VCaP (cell line): ENCODE measurements around the gene SNX13.

Experiments
- H3K27ac ChIP-seq: fragments of 450-650 bp; 2 replicates; pipeline ENCODE4 v1.5.1; 2017
- CTCF ChIP-seq: fragments of 450-650 bp; conservative IDR thresholded peaks from 2 replicates; pipeline ENCODE4 v1.5.1; 2017; ENCODE audit warnings: mild to moderate bottlenecking, moderate library complexity

Gene SNX13

GRCh38 chr7:17771901-17772408 is 168.3 kb downstream of the SNX13 start:
- no peak for TF ChIP-seq CTCF
- H3K27ac ChIP-seq: no peak overlapping the region

GRCh38 chr7:17770710-17771375 is 169.5 kb downstream of the SNX13 start:
- H3K27ac ChIP-seq: no peak overlapping the region
- no peak for TF ChIP-seq CTCF

GRCh38 chr7:17769918-17770317 is 170.4 kb downstream of the SNX13 start:
- peak; percentile 84 for TF ChIP-seq CTCF
- no peak overlapping the region for H3K27ac ChIP-seq

GRCh38 chr7:17758008-17758407 is 182.3 kb downstream of the SNX13 start:
- H3K27ac ChIP-seq: no peak overlapping the region
- no peak for TF ChIP-seq CTCF

- no peak overlapping the region for H3K27ac ChIP-seq
- TF ChIP-seq CTCF: no peak
These were observed 194.2 kb downstream of the SNX13 start for GRCh38 chr7:17746020-17746530.

GRCh38 chr7:17745610-17746009 is 194.7 kb downstream of the SNX13 start:
- H3K27ac ChIP-seq: no peak overlapping the region
- no peak for TF ChIP-seq CTCF

GRCh38 chr7:17743316-17743715 is 197.0 kb downstream of the SNX13 start:
- TF ChIP-seq CTCF: no peak
- H3K27ac ChIP-seq: no peak overlapping the region
